Measurements from ENCODE around the gene PIGK.

The PIGK gene

DNA sequence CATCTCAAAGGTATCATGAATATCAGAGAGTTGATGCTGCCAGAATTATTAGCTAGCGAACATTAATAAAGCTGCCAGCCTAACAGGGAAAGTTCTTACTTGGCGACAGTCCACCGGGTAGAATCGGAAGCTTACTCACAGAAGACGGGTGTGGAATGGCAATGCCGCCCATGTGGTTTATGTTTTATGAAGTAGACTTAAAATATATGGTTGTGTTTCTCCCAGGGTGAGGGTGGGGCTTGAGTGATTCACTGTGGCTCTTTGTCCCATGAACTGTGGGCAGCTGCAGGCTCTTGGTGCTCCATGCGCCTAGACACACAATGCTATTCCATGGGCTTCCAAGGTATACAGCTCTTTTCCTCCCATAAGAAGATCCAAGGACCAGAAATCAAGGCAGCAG, 162.7 kb downstream of the PIGK start:
- no peak overlapping the region for H3K4me3 ChIP-seq (ENCODE audit: low read length)
- H3K27me3 ChIP-seq (ENCODE audit: control insufficient read depth, insufficient read depth, low read length) = no peaks in the 10 kb centered on the region
- H3K36me3 ChIP-seq (ENCODE audit: control insufficient read depth, low read depth, low read length) = no peaks in the 10 kb centered on the region
- H3K27ac ChIP-seq (ENCODE audit: low read length) = no peak overlapping the region
- no peaks in the 10 kb centered on the region for H3K9me3 ChIP-seq (ENCODE audit: control insufficient read depth, low read depth, low read length)
- H3K4me1 ChIP-seq (ENCODE audit: control insufficient read depth, low read depth, low read length) = peaks cover 24% of the 10 kb centered on the region
- H3K9ac ChIP-seq (ENCODE audit: low read length) = no peak overlapping the region

DNA sequence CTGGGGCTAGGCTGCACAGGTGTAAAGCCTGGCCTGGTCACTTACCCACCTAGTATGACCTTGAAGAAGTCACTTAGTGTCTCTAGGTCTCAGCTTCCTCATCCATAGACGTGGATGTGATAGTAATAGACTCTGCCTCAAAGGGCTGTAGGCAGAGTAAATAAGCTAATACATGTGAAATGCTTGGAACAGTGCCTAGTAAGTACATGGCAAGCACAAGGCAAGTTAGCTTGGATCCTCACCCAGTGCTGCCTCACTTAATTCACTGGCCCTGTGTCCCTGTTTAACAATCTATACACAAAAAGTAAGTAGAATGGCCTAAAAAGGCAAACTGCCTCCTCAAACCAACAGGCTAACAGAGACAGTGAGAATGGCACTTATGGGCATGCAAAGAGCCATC, 167.8 kb downstream of the PIGK start:
- Histone ChIP-seq H3K4me1 (ENCODE audit: control insufficient read depth, low read depth, low read length) (no peaks in the 10 kb centered on the region), H3K9me3 (ENCODE audit: control insufficient read depth, low read depth, low read length) (no peaks in the 10 kb centered on the region), H3K36me3 (ENCODE audit: control insufficient read depth, low read depth, low read length) (no peaks in the 10 kb centered on the region), H3K27ac (ENCODE audit: low read length) (no peak overlapping the region), H3K27me3 (ENCODE audit: control insufficient read depth, insufficient read depth, low read length) (no peaks in the 10 kb centered on the region), H3K4me3 (ENCODE audit: low read length) (no peak overlapping the region), H3K9ac (ENCODE audit: low read length) (no peak overlapping the region)

DNA sequence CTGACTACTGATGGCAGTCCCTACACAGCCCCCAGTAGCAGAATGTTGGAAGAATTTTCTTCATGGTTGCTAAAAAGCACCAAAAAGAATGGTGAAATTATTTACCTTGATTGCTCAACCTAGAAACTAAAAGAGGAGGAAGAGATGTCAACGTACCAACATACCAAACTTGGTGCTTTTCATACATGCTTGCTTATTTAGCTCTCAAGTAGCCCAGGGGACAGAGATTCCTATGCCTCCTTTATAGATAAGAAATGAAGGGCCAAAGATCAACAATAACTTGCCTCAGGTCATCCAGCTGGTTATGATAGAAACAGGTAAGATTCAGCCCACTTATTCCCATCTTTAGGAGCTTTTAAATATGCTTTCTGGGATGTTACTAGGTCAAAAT, 170.6 kb downstream of the PIGK start:
- H3K9ac ChIP-seq (ENCODE audit: low read length) = no peak overlapping the region
- no peaks in the 10 kb centered on the region for H3K36me3 ChIP-seq (ENCODE audit: control insufficient read depth, low read depth, low read length)
- H3K27ac ChIP-seq (ENCODE audit: low read length) = no peak overlapping the region
- no peaks in the 10 kb centered on the region for H3K4me1 ChIP-seq (ENCODE audit: control insufficient read depth, low read depth, low read length)
- H3K4me3 ChIP-seq (ENCODE audit: low read length) = no peak overlapping the region
- no peaks in the 10 kb centered on the region for H3K9me3 ChIP-seq (ENCODE audit: control insufficient read depth, low read depth, low read length)
- no peaks in the 10 kb centered on the region for H3K27me3 ChIP-seq (ENCODE audit: control insufficient read depth, insufficient read depth, low read length)

DNA sequence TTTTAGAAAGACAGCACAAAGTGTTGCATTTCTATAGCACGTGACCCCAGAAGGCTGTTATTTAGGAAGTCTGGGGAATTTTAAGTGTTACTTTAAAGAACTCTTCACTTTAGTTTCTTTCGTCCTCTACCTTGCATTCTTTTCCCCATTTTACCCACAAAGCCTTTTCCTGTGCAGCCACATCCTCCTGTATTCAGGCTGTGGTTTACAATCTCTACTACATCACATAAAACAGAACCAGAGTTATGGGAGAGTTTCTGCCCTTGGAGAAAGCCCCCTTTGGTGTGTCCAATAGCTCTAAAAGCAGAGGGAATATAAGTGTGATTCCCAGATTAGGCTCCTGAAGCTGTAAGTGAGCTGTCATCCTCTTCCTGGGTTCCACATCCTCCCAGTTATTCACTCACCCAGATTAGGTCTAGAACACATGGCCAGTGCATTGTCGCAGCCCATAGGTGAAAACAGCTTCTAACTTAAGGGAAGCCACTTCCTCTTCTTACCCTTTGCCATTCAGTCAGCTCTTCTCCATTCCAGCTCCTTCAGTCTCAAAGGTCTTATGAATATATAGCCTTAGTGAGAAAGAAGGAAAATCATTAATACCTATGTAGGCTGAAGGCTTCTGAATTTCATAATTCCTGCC, 171.1 kb downstream of the PIGK start:
- Histone ChIP-seq H3K27ac (ENCODE audit: low read length) (no peak overlapping the region), H3K9me3 (ENCODE audit: control insufficient read depth, low read depth, low read length) (no peaks in the 10 kb centered on the region)

DNA sequence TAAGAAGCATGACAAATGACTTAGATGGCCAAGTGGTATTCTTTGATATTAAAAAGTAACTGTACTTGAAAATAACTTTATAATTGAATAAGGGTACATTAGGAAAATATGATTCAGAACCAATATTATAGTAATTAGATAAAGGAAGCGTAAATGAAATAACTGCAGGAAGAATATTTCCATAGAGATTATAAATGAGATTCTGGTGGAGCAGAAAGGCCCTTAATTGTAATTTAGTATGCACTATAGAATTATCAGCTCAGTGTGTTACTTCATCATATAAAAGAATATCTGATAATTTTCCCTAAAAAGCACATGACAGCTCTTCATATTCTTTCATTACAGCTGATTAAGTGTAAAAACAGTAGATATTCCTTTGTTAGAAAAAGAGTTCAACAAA, 171.7 kb downstream of the PIGK start:
- no peaks in the 10 kb centered on the region for H3K9me3 ChIP-seq (ENCODE audit: control insufficient read depth, low read depth, low read length)
- H3K4me1 ChIP-seq (ENCODE audit: control insufficient read depth, low read depth, low read length) = no peaks in the 10 kb centered on the region
- no peak overlapping the region for H3K27ac ChIP-seq (ENCODE audit: low read length)
- no peak overlapping the region for H3K9ac ChIP-seq (ENCODE audit: low read length)
- no peaks in the 10 kb centered on the region for H3K36me3 ChIP-seq (ENCODE audit: control insufficient read depth, low read depth, low read length)
- H3K4me3 ChIP-seq (ENCODE audit: low read length) = no peak overlapping the region
- no peaks in the 10 kb centered on the region for H3K27me3 ChIP-seq (ENCODE audit: control insufficient read depth, insufficient read depth, low read length)

More for the DNA sequence above, 171.1 kb downstream of the PIGK start:
- Histone ChIP-seq H3K4me3 (ENCODE audit: low read length) (no peak overlapping the region), H3K9ac (ENCODE audit: low read length) (no peak overlapping the region), H3K4me1 (ENCODE audit: control insufficient read depth, low read depth, low read length) (no peaks in the 10 kb centered on the region), H3K36me3 (ENCODE audit: control insufficient read depth, low read depth, low read length) (no peaks in the 10 kb centered on the region), H3K27me3 (ENCODE audit: control insufficient read depth, insufficient read depth, low read length) (no peaks in the 10 kb centered on the region)

DNA sequence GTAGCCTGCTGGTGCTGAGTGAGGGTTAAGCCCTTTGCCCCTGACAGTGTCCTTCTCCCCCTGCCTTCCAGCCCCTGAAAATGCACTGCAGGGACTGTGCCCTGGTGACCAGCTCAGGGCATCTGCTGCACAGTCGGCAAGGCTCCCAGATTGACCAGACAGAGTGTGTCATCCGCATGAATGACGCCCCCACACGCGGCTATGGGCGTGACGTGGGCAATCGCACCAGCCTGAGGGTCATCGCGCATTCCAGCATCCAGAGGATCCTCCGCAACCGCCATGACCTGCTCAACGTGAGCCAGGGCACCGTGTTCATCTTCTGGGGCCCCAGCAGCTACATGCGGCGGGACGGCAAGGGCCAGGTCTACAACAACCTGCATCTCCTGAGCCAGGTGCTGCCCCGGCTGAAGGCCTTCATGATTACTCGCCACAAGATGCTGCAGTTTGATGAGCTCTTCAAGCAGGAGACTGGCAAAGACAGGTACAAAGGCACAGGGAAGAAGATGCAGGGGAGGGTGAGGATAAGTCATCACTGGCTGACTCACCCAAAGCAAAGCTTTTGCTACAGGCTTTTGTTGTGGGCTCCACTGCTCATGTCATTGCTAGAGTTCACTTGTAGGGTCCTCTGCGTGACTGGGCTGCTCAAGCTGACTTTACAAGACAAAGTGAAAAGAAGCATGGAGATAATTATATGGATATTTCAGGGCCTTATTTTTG, 174.9 kb downstream of the PIGK start:
- Histone ChIP-seq H3K9me3 (ENCODE audit: control insufficient read depth, low read depth, low read length) (no peaks in the 10 kb centered on the region), H3K36me3 (ENCODE audit: control insufficient read depth, low read depth, low read length) (no peaks in the 10 kb centered on the region), H3K9ac (ENCODE audit: low read length) (no peak overlapping the region), H3K4me1 (ENCODE audit: control insufficient read depth, low read depth, low read length) (no peaks in the 10 kb centered on the region), H3K27ac (ENCODE audit: low read length) (no peak overlapping the region), H3K4me3 (ENCODE audit: low read length) (no peak overlapping the region), H3K27me3 (ENCODE audit: control insufficient read depth, insufficient read depth, low read length) (no peaks in the 10 kb centered on the region)

DNA sequence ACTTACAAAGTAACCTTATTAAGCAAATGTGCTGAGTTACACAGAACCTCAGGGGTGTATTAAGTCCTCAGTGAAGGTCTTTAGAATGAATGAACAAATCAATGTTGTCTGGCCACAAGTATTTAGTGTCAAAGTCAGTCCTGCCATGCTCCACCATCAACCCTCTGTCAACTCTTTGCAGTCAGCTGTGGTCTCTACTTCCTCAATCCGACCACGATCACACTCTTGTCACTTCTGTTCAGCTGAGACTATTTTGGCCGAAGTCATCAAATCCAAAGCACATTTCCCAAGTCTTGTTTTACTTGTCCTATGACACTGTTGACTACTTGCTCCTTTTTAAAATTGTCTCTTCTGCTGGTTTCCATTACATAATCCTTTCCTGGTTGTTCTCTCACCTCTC, 178.4 kb downstream of the PIGK start:
- Histone ChIP-seq H3K4me3 (ENCODE audit: low read length) (no peak overlapping the region), H3K27ac (ENCODE audit: low read length) (no peak overlapping the region), H3K4me1 (ENCODE audit: control insufficient read depth, low read depth, low read length) (no peaks in the 10 kb centered on the region), H3K9me3 (ENCODE audit: control insufficient read depth, low read depth, low read length) (no peaks in the 10 kb centered on the region), H3K9ac (ENCODE audit: low read length) (no peak overlapping the region), H3K27me3 (ENCODE audit: control insufficient read depth, insufficient read depth, low read length) (no peaks in the 10 kb centered on the region), H3K36me3 (ENCODE audit: control insufficient read depth, low read depth, low read length) (no peaks in the 10 kb centered on the region)

DNA sequence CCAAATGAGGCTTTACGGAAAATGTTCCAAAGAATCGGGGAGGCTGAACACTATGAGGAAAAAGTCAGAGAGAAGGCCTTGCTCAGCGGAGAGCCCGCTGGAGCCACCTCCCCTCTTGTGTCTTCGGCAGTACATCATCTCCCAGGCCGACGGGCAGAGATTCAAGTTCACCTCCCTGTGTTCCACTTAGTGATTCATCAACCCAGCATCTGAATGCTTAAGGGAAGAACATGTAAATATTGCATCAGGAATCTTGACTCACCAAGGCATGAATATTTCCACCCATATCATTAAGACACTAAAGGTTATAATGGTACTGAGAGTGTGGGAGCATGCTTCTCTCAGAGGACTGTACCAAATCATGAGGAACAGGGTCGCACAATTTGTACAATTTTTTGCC, 179.5 kb downstream of the PIGK start:
- H3K36me3 ChIP-seq (ENCODE audit: control insufficient read depth, low read depth, low read length) = no peaks in the 10 kb centered on the region
- H3K27me3 ChIP-seq (ENCODE audit: control insufficient read depth, insufficient read depth, low read length) = no peaks in the 10 kb centered on the region
- H3K4me1 ChIP-seq (ENCODE audit: control insufficient read depth, low read depth, low read length) = no peaks in the 10 kb centered on the region
- no peak overlapping the region for H3K9ac ChIP-seq (ENCODE audit: low read length)
- H3K27ac ChIP-seq (ENCODE audit: low read length) = no peak overlapping the region
- H3K4me3 ChIP-seq (ENCODE audit: low read length) = no peak overlapping the region
- no peaks in the 10 kb centered on the region for H3K9me3 ChIP-seq (ENCODE audit: control insufficient read depth, low read depth, low read length)

DNA sequence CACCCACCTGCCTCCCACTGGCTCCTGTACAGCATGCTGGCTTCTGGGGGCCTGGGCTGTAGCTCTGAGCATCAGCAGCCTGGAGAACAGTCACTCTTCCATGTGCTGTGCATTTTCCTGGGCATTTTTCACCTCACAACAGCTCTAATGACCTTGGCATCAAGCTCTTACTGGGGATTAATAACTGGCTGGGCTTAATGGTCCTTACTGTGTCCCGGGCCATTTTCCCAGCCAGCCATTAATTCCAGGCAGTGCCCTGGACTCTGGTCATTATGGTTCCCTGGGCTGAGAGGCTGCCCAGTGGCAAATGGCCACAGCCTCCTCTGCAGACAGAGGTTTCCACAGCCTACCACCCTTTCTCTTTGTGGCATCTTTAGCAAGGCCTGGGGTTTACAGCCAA, 180.1 kb downstream of the PIGK start:
- no peaks in the 10 kb centered on the region for H3K36me3 ChIP-seq (ENCODE audit: control insufficient read depth, low read depth, low read length)
- no peaks in the 10 kb centered on the region for H3K9me3 ChIP-seq (ENCODE audit: control insufficient read depth, low read depth, low read length)
- H3K9ac ChIP-seq (ENCODE audit: low read length) = no peak overlapping the region
- H3K27ac ChIP-seq (ENCODE audit: low read length) = no peak overlapping the region
- no peak overlapping the region for H3K4me3 ChIP-seq (ENCODE audit: low read length)
- no peaks in the 10 kb centered on the region for H3K27me3 ChIP-seq (ENCODE audit: control insufficient read depth, insufficient read depth, low read length)
- no peaks in the 10 kb centered on the region for H3K4me1 ChIP-seq (ENCODE audit: control insufficient read depth, low read depth, low read length)
